H1 (cell line): ENCODE results near the gene MCC. TPM values are rescaled to one million over a fixed set of nuclear protein-coding genes. Genes with fewer than 3 reads are reported as not detected.

Source experiments
- CTCF ChIA-PET: fragments of 300-600 bp; sonication (Branson Sonifier 250); formaldehyde crosslinking; loops from one replicate; lab custom pipeline; 2021; ENCODE audit not compliant: partially characterized antibody; lab: Charles Lee
- POLR2A ChIA-PET: fragments of 300-600 bp; sonication (Branson Sonifier 250); formaldehyde crosslinking; loops from one replicate; lab custom pipeline; 2021; ENCODE audit warnings: inconsistent platforms; ENCODE audit not compliant: partially characterized antibody; lab: Charles Lee
- DNase-seq, 2 experiments: peaks; one replicate each; pipeline versions ENCODE4 v3.0.0 to v3.0.0-alpha.2; 2010 to 2022; ENCODE audit warnings: low spot score in 2 of 2, low read depth in 1 of 2, mixed read lengths in 1 of 2
- FAIRE-seq: peaks from 2 replicates; lab custom pipeline; 2011; peaks lifted over from hg19 to GRCh38; lab: Jason Lieb, UNC
- H2AFZ ChIP-seq: 2 replicates; pipeline ENCODE4 v1.8.1; 2012; ENCODE audit warnings: low read length, inconsistent platforms
- H2AK5ac ChIP-seq: 2 replicates; pipeline ENCODE4 v1.6.1; 2013; ENCODE audit warnings: low read depth, low read length
- H2BK120ac ChIP-seq: replicated peaks from 2 replicates; pipeline ENCODE3; 2013; ENCODE audit warnings: low read depth, low read length, inconsistent platforms
- H2BK12ac ChIP-seq: 2 replicates; pipeline ENCODE4 v1.6.1; 2013; ENCODE audit warnings: low read depth, low read length
- H2BK15ac ChIP-seq: 2 replicates; pipeline ENCODE4 v1.6.1; 2013; ENCODE audit warnings: low read length
- H2BK20ac ChIP-seq: 2 replicates; pipeline ENCODE4 v1.6.1; 2013; ENCODE audit warnings: low read length
- H2BK5ac ChIP-seq: 2 replicates; pipeline ENCODE4 v1.6.1; 2013; ENCODE audit warnings: low read depth, low read length
- H3K14ac ChIP-seq: 2 replicates; pipeline ENCODE4 v1.6.1; 2013; ENCODE audit warnings: inconsistent platforms; ENCODE audit not compliant: insufficient read length
- H3K18ac ChIP-seq: 2 replicates; pipeline ENCODE4 v1.6.1; 2013; ENCODE audit warnings: low read length; ENCODE audit errors: extremely low read depth
- H3K23ac ChIP-seq: 2 replicates; pipeline ENCODE4 v1.6.1; 2013; ENCODE audit warnings: inconsistent platforms; ENCODE audit not compliant: insufficient read length
- H3K23me2 ChIP-seq: 2 replicates; pipeline ENCODE4 v1.6.1; 2013; ENCODE audit warnings: low read depth, low read length
- H3K27ac ChIP-seq: 2 replicates; pipeline ENCODE4 v1.6.1; 2011; ENCODE audit warnings: low read depth, low read length, inconsistent platforms
- H3K27me3 ChIP-seq, 4 experiments: replicated peaks in 1 of 4; 1 replicate in 1 of 4; 2 replicates in 3 of 4; pipeline versions ENCODE4 v1.6.1 to v1.8.1; 2011 to 2013; ENCODE audit warnings: low read length in 3 of 4, mild to moderate bottlenecking in 3 of 4, inconsistent platforms in 2 of 4, mixed read lengths in 2 of 4, moderate library complexity in 1 of 4; ENCODE audit not compliant: control insufficient read depth in 3 of 4, insufficient read depth in 3 of 4; ENCODE audit errors: extremely low read depth in 1 of 4
- H3K36me3 ChIP-seq, 4 experiments: 2 replicates each; pipeline versions ENCODE4 v1.6.1 to v1.8.1; 2011 to 2013; ENCODE audit warnings: mild to moderate bottlenecking in 4 of 4, low read length in 3 of 4, moderate library complexity in 2 of 4, control low read depth in 1 of 4, inconsistent platforms in 1 of 4; ENCODE audit not compliant: insufficient read depth in 4 of 4, control insufficient read depth in 2 of 4
- H3K4ac ChIP-seq: replicated peaks from 2 replicates; pipeline ENCODE3; 2013; ENCODE audit warnings: low read length, low read depth, mixed read lengths, inconsistent platforms; ENCODE audit not compliant: insufficient read length
- H3K4me1 ChIP-seq, 4 experiments: replicated peaks in 1 of 4; 1 replicate in 1 of 4; 2 replicates in 3 of 4; pipeline versions ENCODE4 v1.6.1 to v1.8.1; 2011 to 2013; ENCODE audit warnings: low read length in 3 of 4, inconsistent platforms in 2 of 4, mixed read lengths in 1 of 4; ENCODE audit not compliant: insufficient read depth in 4 of 4, control insufficient read depth in 3 of 4
- H3K4me2 ChIP-seq, 2 experiments: 2 replicates each; pipeline versions ENCODE4 v1.6.1 to v1.8.1; 2011 to 2013; ENCODE audit warnings: low read depth in 2 of 2, low read length in 2 of 2, control low read depth in 1 of 2, inconsistent platforms in 1 of 2, mild to moderate bottlenecking in 1 of 2; ENCODE audit not compliant: insufficient read depth in 1 of 2
- H3K4me3 ChIP-seq, 4 experiments: fragments of 200-600, 300-600 bp in 1 of 4; sonication (generic), shearing (Covaris generic), sonication (Bioruptor Twin) in 1 of 4; 2 replicates each; pipeline versions ENCODE4 v1.5.1 to v1.8.1; 2011 to 2016; ENCODE audit warnings: low read length in 4 of 4, low read depth in 3 of 4, control low read depth in 2 of 4, inconsistent platforms in 2 of 4, mild to moderate bottlenecking in 2 of 4, mixed read lengths in 1 of 4, moderate library complexity in 1 of 4; ENCODE audit not compliant: insufficient read depth in 2 of 4; ENCODE audit errors: extremely low read depth in 1 of 4
- H3K56ac ChIP-seq: replicated peaks from 2 replicates; pipeline ENCODE3; 2013; ENCODE audit warnings: low read depth, mild to moderate bottlenecking, mixed read lengths, low read length, inconsistent platforms; ENCODE audit not compliant: insufficient read length
- H3K79me1 ChIP-seq: 2 replicates; pipeline ENCODE4 v1.6.1; 2013; ENCODE audit warnings: low read depth, low read length, control low read depth
- H3K79me2 ChIP-seq, 2 experiments: 2 replicates each; pipeline versions ENCODE4 v1.6.1 to v1.8.1; 2012 to 2013; ENCODE audit warnings: low read length in 2 of 2, mild to moderate bottlenecking in 2 of 2, inconsistent platforms in 1 of 2; ENCODE audit not compliant: insufficient read depth in 2 of 2, control insufficient read depth in 1 of 2
- H3K9ac ChIP-seq, 4 experiments: replicated peaks in 1 of 4; 1 replicate in 1 of 4; 2 replicates in 3 of 4; pipeline versions ENCODE4 v1.6.1 to v1.8.1; 2011 to 2013; ENCODE audit warnings: low read depth in 3 of 4, low read length in 3 of 4, control low read depth in 2 of 4, mild to moderate bottlenecking in 2 of 4, moderate library complexity in 2 of 4, inconsistent platforms in 1 of 4; ENCODE audit errors: extremely low read depth in 1 of 4
- H3K9me3 ChIP-seq, 2 experiments: 2 replicates each; pipeline versions ENCODE4 v1.6.1 to v1.8.1; 2012 to 2013; ENCODE audit warnings: mild to moderate bottlenecking in 2 of 2, moderate library complexity in 2 of 2, control low read depth in 1 of 2, inconsistent platforms in 1 of 2, low read depth in 1 of 2, low read length in 1 of 2, mixed read lengths in 1 of 2; ENCODE audit not compliant: insufficient read depth in 2 of 2
- H4K20me1 ChIP-seq, 2 experiments: replicated peaks in 1 of 2; 2 replicates each; pipeline versions ENCODE3 to v1.8.1; 2011 to 2013; ENCODE audit warnings: inconsistent platforms in 2 of 2, low read length in 2 of 2, mild to moderate bottlenecking in 1 of 2; ENCODE audit not compliant: insufficient read depth in 2 of 2, control insufficient read depth in 1 of 2
- H4K5ac ChIP-seq: 2 replicates; pipeline ENCODE4 v1.6.1; 2013; ENCODE audit warnings: low read length, low read depth, mixed read lengths, inconsistent platforms; ENCODE audit not compliant: insufficient read length
- H4K8ac ChIP-seq: 2 replicates; pipeline ENCODE4 v1.8.0; 2013; ENCODE audit warnings: mild to moderate bottlenecking, moderate library complexity, low read length, inconsistent platforms; ENCODE audit not compliant: insufficient read depth; ENCODE audit errors: extremely low read depth
- H4K91ac ChIP-seq: replicated peaks from 2 replicates; pipeline ENCODE3; 2013; ENCODE audit warnings: low read length, mixed read lengths, inconsistent platforms; ENCODE audit not compliant: insufficient read length
- SRF ChIP-seq: IDR thresholded peaks from 2 replicates; pipeline ENCODE4 v1.6.1; 2011; ENCODE audit warnings: mild to moderate bottlenecking, low read depth, low read length, moderate library complexity
- SUZ12 ChIP-seq: fragments of 200-600 bp; sonication (generic); IDR thresholded peaks from 2 replicates; pipeline ENCODE4 v1.6.1; 2012; ENCODE audit warnings: mild to moderate bottlenecking, inconsistent platforms, low read length, moderate library complexity, mixed read lengths
- WGBS, 2 experiments: shearing (Covaris generic) in 1 of 2; methylation state at CpG; one replicate each; pipeline versions ENCODE4 v1.1.6 to v1.1.7; 2013 to 2015; ENCODE audit warnings: low lambda C conversion rate in 2 of 2, mixed read lengths in 2 of 2, inconsistent platforms in 1 of 2, low coverage in 1 of 2, missing lambda C conversion rate in 1 of 2; ENCODE audit not compliant: insufficient replicate concordance in 2 of 2, insufficient coverage in 1 of 2, insufficient read length in 1 of 2; ENCODE audit errors: extremely low coverage in 1 of 2, missing lambda C conversion rate in 1 of 2; 5-methylcytosine and 5-hydroxymethylcytosine counted together
- polyA plus RNA-seq, 7 experiments: library from polyadenylated mRNA; depleted of rRNA in 3 of 7; stranded (reverse) in 5 of 7; unstranded in 2 of 7; fragments of >200 nt in 5 of 7; fragments of 200-250 nt in 2 of 7; gene quantifications; 1 replicate in 5 of 7; 2 replicates in 1 of 7; 4 replicates in 1 of 7; pipeline versions ENCODE4 v1.2.1 to v1.2.3, GENCODE V29; 2011 to 2013; ENCODE audit warnings: missing spikeins in 2 of 7, mixed read lengths in 2 of 7
- total RNA-seq: library from RNA; stranded (reverse); fragmentation: NEBNext Ultra II Directional; extraction: Animal tissue kit (Norgen Biotek cat#: 25700); gene quantifications from 2 replicates; pipeline ENCODE4 v1.2.1, GENCODE V29; 2021
- TF ChIP-seq, protein P1 (sequence below): IDR thresholded peaks from 2 replicates; pipeline ENCODE4 v1.6.1; 2011; ENCODE audit warnings: low read length, improper control_type of control experiment

MCC gene
- total and polyA plus RNA-seq, 2 of the 8 experiments (the other 6 are each of a cell fraction or from before 2014, with no cell fraction given) = 2.6 to 18.3 TPM

DNA sequence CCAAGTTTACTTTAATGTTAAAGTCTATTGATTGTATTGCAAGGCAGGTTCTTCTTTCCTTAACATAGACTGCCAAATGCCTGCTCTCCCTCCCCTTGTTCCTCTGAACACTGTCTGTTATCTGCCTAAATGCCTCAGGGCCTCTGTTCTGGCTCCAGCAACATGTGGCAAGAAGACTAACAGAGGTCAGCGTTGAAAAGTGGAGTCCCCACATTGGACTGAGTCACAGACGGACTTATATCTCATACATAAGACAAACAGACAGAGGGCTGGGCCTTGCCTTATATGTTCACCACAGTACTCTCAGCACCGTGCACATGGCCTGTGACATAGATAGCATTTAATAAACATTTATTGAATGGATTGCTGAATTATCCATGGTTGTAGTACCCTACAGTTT lies 144.9 kb downstream of the MCC start:
- no peaks in the 10 kb centered on the region for H3K79me1 ChIP-seq
- H3K4me1 ChIP-seq = no peaks in the 10 kb centered on the region
- no peak overlapping the region for H3K9ac ChIP-seq
- FAIRE-seq (no peak), DNase-seq (no peak)
- H3K79me2 ChIP-seq = no peaks in the 10 kb centered on the region
- no peak overlapping the region for H3K4me2 ChIP-seq
- no peaks in the 10 kb centered on the region for H4K20me1 ChIP-seq
- H3K27me3 ChIP-seq = no peaks in the 10 kb centered on the region
- no peak overlapping the region for H4K91ac ChIP-seq
- 93% methylated on average over 3 of the region's 3 CpGs; no CpG with 5 or more reads in 1 of the 2 experiments for whole genome bisulfite sequencing, 2 experiments
- no peaks in the 10 kb centered on the region for H3K9me3 ChIP-seq
- no peak overlapping the region for H3K56ac ChIP-seq
- no peak overlapping the region for H2BK15ac ChIP-seq
- H3K23me2 ChIP-seq = no peaks in the 10 kb centered on the region
- no peak overlapping the region for H2BK120ac ChIP-seq
- ChIA-PET CTCF (no interaction called here), POLR2A (no interaction called here)
- no peak overlapping the region for H3K4ac ChIP-seq
- no peak overlapping the region for H4K8ac ChIP-seq
- no peak overlapping the region for H3K4me3 ChIP-seq
- no peak overlapping the region for H2AK5ac ChIP-seq
- H3K23ac ChIP-seq = no peak overlapping the region
- no peak overlapping the region for H3K14ac ChIP-seq
- H3K18ac ChIP-seq = no peak overlapping the region
- H2BK5ac ChIP-seq = no peak overlapping the region
- no peaks in the 10 kb centered on the region for H3K36me3 ChIP-seq
- H3K27ac ChIP-seq = no peak overlapping the region
- no peak overlapping the region for H2BK12ac ChIP-seq
- H2BK20ac ChIP-seq = no peak overlapping the region
- no peak overlapping the region for H4K5ac ChIP-seq
- no peak overlapping the region for H2AFZ ChIP-seq
- TF ChIP-seq, protein P1, sequence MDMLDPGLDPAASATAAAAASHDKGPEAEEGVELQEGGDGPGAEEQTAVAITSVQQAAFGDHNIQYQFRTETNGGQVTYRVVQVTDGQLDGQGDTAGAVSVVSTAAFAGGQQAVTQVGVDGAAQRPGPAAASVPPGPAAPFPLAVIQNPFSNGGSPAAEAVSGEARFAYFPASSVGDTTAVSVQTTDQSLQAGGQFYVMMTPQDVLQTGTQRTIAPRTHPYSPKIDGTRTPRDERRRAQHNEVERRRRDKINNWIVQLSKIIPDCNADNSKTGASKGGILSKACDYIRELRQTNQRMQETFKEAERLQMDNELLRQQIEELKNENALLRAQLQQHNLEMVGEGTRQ = no peak
- no peak for TF ChIP-seq SUZ12
- TF ChIP-seq SRF = no peak
